OCI-LY1 (cell line): ENCODE measurements around the gene ARHGAP6.

ENCODE experiments used
- H2AFZ ChIP-seq: fragments of 200-600 bp; sonication (generic), shearing (Covaris generic); 2 replicates; pipeline ENCODE4 v1.6.0; 2014; ENCODE audit warnings: antibody characterized with exemption, mild to moderate bottlenecking, low read length
- H3F3A ChIP-seq: fragments of 200-600 bp; sonication (generic), shearing (Covaris generic); 2 replicates; pipeline ENCODE4 v1.6.0; 2014; ENCODE audit warnings: mild to moderate bottlenecking, antibody characterized with exemption, low read length, moderate library complexity; ENCODE audit not compliant: insufficient read depth
- H3K27ac ChIP-seq: fragments of 200-600 bp; sonication (generic); 2 replicates; pipeline ENCODE4 v1.5.1; 2014; ENCODE audit warnings: low read length, mixed run types, mild to moderate bottlenecking, low read depth; ENCODE audit not compliant: poor library complexity, severe bottlenecking
- H3K27me3 ChIP-seq: fragments of 200-600 bp; sonication (generic); 2 replicates; pipeline ENCODE4 v1.6.0; 2014; ENCODE audit warnings: antibody characterized with exemption, mild to moderate bottlenecking, low read length, moderate library complexity; ENCODE audit not compliant: insufficient read depth
- H3K36me3 ChIP-seq: fragments of 200-600 bp; sonication (generic); 2 replicates; pipeline ENCODE4 v1.6.1; 2014; ENCODE audit warnings: mild to moderate bottlenecking, antibody characterized with exemption, low read length, moderate library complexity, mixed read lengths; ENCODE audit not compliant: insufficient read depth
- H3K4me1 ChIP-seq: fragments of 200-600 bp; sonication (generic); 2 replicates; pipeline ENCODE4 v1.5.1; 2014; ENCODE audit warnings: mild to moderate bottlenecking, low read length, moderate library complexity; ENCODE audit not compliant: insufficient read depth, severe bottlenecking
- H3K4me2 ChIP-seq: fragments of 200-600 bp; sonication (generic), shearing (Covaris generic); 2 replicates; pipeline ENCODE4 v1.6.1; 2014; ENCODE audit warnings: low read length
- H3K4me3 ChIP-seq: fragments of 200-600 bp; sonication (generic); 2 replicates; pipeline ENCODE4 v1.5.1; 2014; ENCODE audit warnings: low read length, low read depth, mild to moderate bottlenecking, mixed read lengths; ENCODE audit not compliant: poor library complexity, severe bottlenecking
- H3K79me2 ChIP-seq: fragments of 200-600 bp; shearing (Covaris generic); 2 replicates; pipeline ENCODE4 v1.6.1; 2016; ENCODE audit warnings: mixed run types, low read length, mixed read lengths; ENCODE audit not compliant: insufficient read depth
- H3K9ac ChIP-seq: fragments of 200-600 bp; sonication (generic), shearing (Covaris generic); 2 replicates; pipeline ENCODE4 v1.6.1; 2014; ENCODE audit warnings: mild to moderate bottlenecking, low read length, mixed read lengths
- H3K9me2 ChIP-seq: fragments of 200-600 bp; sonication (generic), shearing (Covaris generic); 2 replicates; pipeline ENCODE4 v1.6.1; 2014; ENCODE audit warnings: low read depth, mild to moderate bottlenecking, low read length, mixed read lengths
- H3K9me3 ChIP-seq: fragments of 200-600 bp; shearing (Covaris generic); 2 replicates; pipeline ENCODE4 v1.6.1; 2014; ENCODE audit warnings: low read length, mixed read lengths
- H4K20me1 ChIP-seq: fragments of 200-600 bp; sonication (generic), shearing (Covaris generic); 2 replicates; pipeline ENCODE4 v1.6.0; 2016; ENCODE audit warnings: mild to moderate bottlenecking, low read length; ENCODE audit not compliant: insufficient read depth
- CTCF ChIP-seq: fragments of 200-600 bp; sonication (generic), shearing (Covaris generic); IDR thresholded peaks from 2 replicates; pipeline ENCODE4 v1.5.1; 2017; ENCODE audit warnings: mild to moderate bottlenecking, antibody characterized with exemption, low read length, moderate library complexity, mixed read lengths
- EZH2 ChIP-seq: fragments of 200-600 bp; sonication (generic), shearing (Covaris generic); IDR thresholded peaks from 2 replicates; pipeline ENCODE4 v1.8.0; 2017; ENCODE audit warnings: borderline replicate concordance, mixed run types, mild to moderate bottlenecking, antibody characterized with exemption, low read length, moderate library complexity, mixed read lengths

The ARHGAP6 gene

GRCh38 chrX:11420851-11421250, 244.9 kb downstream of the ARHGAP6 start:
- peaks cover 14% of the 10 kb centered on the region for H3K4me1 ChIP-seq
- H3K27ac ChIP-seq, result no peak overlapping the region
- H2AFZ ChIP-seq, result no peak overlapping the region
- H3K9ac ChIP-seq, result no peak overlapping the region
- H3K79me2 ChIP-seq, result no peaks in the 10 kb centered on the region
- no peaks in the 10 kb centered on the region for H3K27me3 ChIP-seq
- H3K4me3 ChIP-seq, result no peak overlapping the region
- H3F3A ChIP-seq, result no peaks in the 10 kb centered on the region
- H3K36me3 ChIP-seq, result no peaks in the 10 kb centered on the region
- H4K20me1 ChIP-seq, result no peaks in the 10 kb centered on the region
- no peak overlapping the region for H3K4me2 ChIP-seq
- TF ChIP-seq CTCF (no peak), EZH2 (no peak)
- no peaks in the 10 kb centered on the region for H3K9me2 ChIP-seq
- no peaks in the 10 kb centered on the region for H3K9me3 ChIP-seq

- Histone ChIP-seq H3K79me2 (no peaks in the 10 kb centered on the region), H3K9ac (no peak overlapping the region), H3K9me2 (no peaks in the 10 kb centered on the region), H3K27me3 (no peaks in the 10 kb centered on the region), H3K9me3 (no peaks in the 10 kb centered on the region), H4K20me1 (no peaks in the 10 kb centered on the region), H2AFZ (no peak overlapping the region), H3K27ac (no peak overlapping the region), H3K36me3 (no peaks in the 10 kb centered on the region; the same call in 1 of the 2 replicates), H3K4me3 (no peak overlapping the region), H3F3A (no peaks in the 10 kb centered on the region), H3K4me2 (no peak overlapping the region), H3K4me1 (peaks cover 14% of the 10 kb centered on the region)
- no peak for TF ChIP-seq CTCF
- TF ChIP-seq EZH2, result no peak
These were observed 246.6 kb downstream of the ARHGAP6 start for GRCh38 chrX:11419102-11419501.

- Histone ChIP-seq H3K36me3 (no peaks in the 10 kb centered on the region; the same call in 1 of the 2 replicates), H3K4me3 (peak overlapping the region; percentile 22), H3K9me3 (no peaks in the 10 kb centered on the region), H4K20me1 (no peaks in the 10 kb centered on the region), H3K27ac (no peak overlapping the region), H3K9ac (no peak overlapping the region), H3K79me2 (no peaks in the 10 kb centered on the region), H3K4me2 (peak overlapping the region; percentile 36; the same call in 1 of the 2 replicates), H3K9me2 (no peaks in the 10 kb centered on the region), H2AFZ (no peak overlapping the region), H3K27me3 (no peaks in the 10 kb centered on the region), H3F3A (no peaks in the 10 kb centered on the region), H3K4me1 (peaks cover 5% of the 10 kb centered on the region)
- no peak for TF ChIP-seq CTCF
- TF ChIP-seq EZH2, result no peak
These were observed 249.1 kb downstream of the ARHGAP6 start for GRCh38 chrX:11416600-11416999.
